H4 (cell line): ENCODE measurements around the gene ZDHHC16. TPM values are rescaled to one million over a fixed set of nuclear protein-coding genes. Genes with fewer than 3 reads are reported as not detected.
"Not testable (repeated sequence)": the region's sequence is repeated elsewhere in the genome, so short reads cannot be mapped to it uniquely, and the experiment has no call there.

ENCODE experiments used
- DNase-seq: peaks from one replicate; pipeline ENCODE4 v3.0.0-alpha.2; 2015; ENCODE audit warnings: low spot score
- total RNA-seq: library from RNA; depleted of rRNA; stranded (reverse); fragments of >200 nt; shearing (Covaris generic); gene quantifications from 2 replicates; pipeline ENCODE4 v1.2.3, GENCODE V29; 2014; rRNA removed

ZDHHC16 gene
- total RNA-seq: 38.5 and 49.4 TPM in 2 replicates

GRCh38 chr10:97445722-97446639 is at the start of gene ZDHHC16, which contains the start of gene EXOSC1:
ZDHHC16 (plus strand) TSS chr10:97446175; CDS start chr10:97451676, 5,501 bp downstream.
EXOSC1 (minus strand) TSS chr10:97446006; CDS start chr10:97445985, 21 bp downstream.
- DNase-seq: peak; percentile 94

- DNase-seq: peak; percentile 58
Observed at GRCh38 chr10:97399843-97400545, 46.0 kb upstream of the ZDHHC16 start.

GRCh38 chr10:97400665-97401454 is 45.1 kb upstream of the ZDHHC16 start, which contains the start of gene RRP12:
RRP12 (minus strand) TSS chr10:97401340; CDS start chr10:97401231, 109 bp downstream.
- DNase-seq: peak; percentile 98

GRCh38 chr10:97401455-97401919 is 44.5 kb upstream of the ZDHHC16 start:
- DNase-seq: no peak

GRCh38 chr10:97404044-97404443 is 41.9 kb upstream of the ZDHHC16 start:
- DNase-seq: no peak

- no peak for DNase-seq
Observed at GRCh38 chr10:97406064-97406463, 39.9 kb upstream of the ZDHHC16 start.

GRCh38 chr10:97406483-97406882 is 39.5 kb upstream of the ZDHHC16 start:
- DNase-seq: not testable (repeated sequence)

- peak; percentile 73 for DNase-seq
Observed at GRCh38 chr10:97407211-97407951, 38.6 kb upstream of the ZDHHC16 start.

GRCh38 chr10:97407952-97408248 is 38.1 kb upstream of the ZDHHC16 start:
- no peak for DNase-seq

GRCh38 chr10:97408496-97408992 is 37.4 kb upstream of the ZDHHC16 start:
- DNase-seq: no peak

- no peak for DNase-seq
Observed at GRCh38 chr10:97411406-97411805, 34.6 kb upstream of the ZDHHC16 start.

- no peak for DNase-seq
Observed at GRCh38 chr10:97412891-97413304, 33.1 kb upstream of the ZDHHC16 start.

GRCh38 chr10:97416565-97416964 is 29.4 kb upstream of the ZDHHC16 start:
- DNase-seq: no peak

GRCh38 chr10:97423757-97424098 is 22.2 kb upstream of the ZDHHC16 start:
- not testable (repeated sequence) for DNase-seq

GRCh38 chr10:97425964-97426775 is 19.8 kb upstream of the ZDHHC16 start, which contains the start of gene PGAM1:
PGAM1 (plus strand) TSS chr10:97426191; CDS start chr10:97426308, 117 bp downstream.
- peak; percentile 94 for DNase-seq

GRCh38 chr10:97426776-97427570 is 19.0 kb upstream of the ZDHHC16 start:
- no peak for DNase-seq

GRCh38 chr10:97427571-97428179 is 18.3 kb upstream of the ZDHHC16 start:
- no peak for DNase-seq

GRCh38 chr10:97428572-97428981 is 17.4 kb upstream of the ZDHHC16 start:
- no peak for DNase-seq

GRCh38 chr10:97434055-97434454 is 11.9 kb upstream of the ZDHHC16 start:
- DNase-seq: no peak
